CD8-positive, alpha-beta memory T cell (primary cell): ENCODE data around the gene CHMP1A. TPM values are rescaled to one million over a fixed set of nuclear protein-coding genes. Genes with fewer than 3 reads are reported as not detected.

Experiments used
- CTCF ChIA-PET: fragments of 350-600 bp; sonication (Branson Sonifier 250); formaldehyde crosslinking; loops from one replicate; lab custom pipeline; 2021; ENCODE audit warnings: antibody characterized with exemption; lab: Charles Lee
- POLR2A ChIA-PET: fragments of 350-600 bp; sonication (Branson Sonifier 250); formaldehyde crosslinking; loops from one replicate; lab custom pipeline; 2021; ENCODE audit warnings: antibody characterized with exemption; lab: Charles Lee
- DNase-seq, 5 donors: peaks; one replicate each; pipeline versions ENCODE4 v3.0.0 to v3.0.0-alpha.2; 2020 to 2022; ENCODE audit warnings: mixed read lengths in 1 of 5
- H3K27ac ChIP-seq: one replicate; pipeline ENCODE4 v1.7.0; 2013; ENCODE audit warnings: low read depth, mild to moderate bottlenecking, low read length, moderate library complexity
- H3K27me3 ChIP-seq: 2 replicates; pipeline ENCODE4 v1.7.0; 2013; ENCODE audit warnings: low read length, mild to moderate bottlenecking; ENCODE audit not compliant: insufficient read depth, poor library complexity, severe bottlenecking
- H3K36me3 ChIP-seq: 2 replicates; pipeline ENCODE4 v1.7.0; 2013; ENCODE audit warnings: mild to moderate bottlenecking, low read length, moderate library complexity; ENCODE audit not compliant: insufficient read depth
- H3K4me1 ChIP-seq: 2 replicates; pipeline ENCODE4 v1.7.0; 2013; ENCODE audit warnings: mild to moderate bottlenecking, low read length, moderate library complexity; ENCODE audit not compliant: insufficient read depth
- H3K4me3 ChIP-seq: 2 replicates; pipeline ENCODE4 v1.7.0; 2013; ENCODE audit warnings: mild to moderate bottlenecking, low read length
- H3K9me3 ChIP-seq: 2 replicates; pipeline ENCODE4 v1.7.0; 2013; ENCODE audit warnings: mild to moderate bottlenecking, low read length
- H3K27ac Mint-ChIP-seq, 8 donors: one replicate each; pipeline ENCODE4 v1.8.0; 2020 to 2021; ENCODE audit warnings: mixed read lengths in 8 of 8, mild to moderate bottlenecking in 6 of 8, inconsistent platforms in 3 of 8, moderate library complexity in 3 of 8
- H3K27me3 Mint-ChIP-seq, 2 donors: one replicate each; pipeline ENCODE4 v1.8.0; 2020 to 2021; ENCODE audit warnings: mixed read lengths in 2 of 2, mild to moderate bottlenecking in 1 of 2, moderate library complexity in 1 of 2
- H3K36me3 Mint-ChIP-seq, 3 donors: one replicate each; pipeline ENCODE4 v1.8.0; 2020 to 2021; ENCODE audit warnings: mixed read lengths in 3 of 3, inconsistent platforms in 1 of 3, mild to moderate bottlenecking in 1 of 3
- H3K4me1 Mint-ChIP-seq, 3 donors: one replicate each; pipeline ENCODE4 v1.8.0; 2020 to 2021; ENCODE audit warnings: mixed read lengths in 3 of 3, inconsistent platforms in 1 of 3, mild to moderate bottlenecking in 1 of 3
- H3K4me3 Mint-ChIP-seq, 7 donors: one replicate each; pipeline ENCODE4 v1.8.0; 2020 to 2021; ENCODE audit warnings: mixed read lengths in 7 of 7, mild to moderate bottlenecking in 6 of 7, moderate library complexity in 4 of 7, inconsistent platforms in 2 of 7
- H3K9me3 Mint-ChIP-seq, 5 donors: one replicate each; pipeline ENCODE4 v1.8.0; 2020 to 2022; ENCODE audit warnings: mixed read lengths in 5 of 5, mild to moderate bottlenecking in 3 of 5, moderate library complexity in 2 of 5, inconsistent platforms in 1 of 5
- polyA plus RNA-seq: library from polyadenylated mRNA; unstranded; fragments of 300-500 nt; fragmentation: Illumina TruSeq; gene quantifications from one replicate; pipeline ENCODE4 v1.2.3, GENCODE V29; 2021
- total RNA-seq, 2 experiments: library from RNA; stranded (reverse); gene quantifications; one replicate each; pipeline ENCODE4 v1.2.3, GENCODE V29; 2021

CHMP1A gene
- total and polyA plus RNA-seq, 3 experiments from 2014 or later = 72.1 to 94.0 (median 81.4) TPM

DNA sequence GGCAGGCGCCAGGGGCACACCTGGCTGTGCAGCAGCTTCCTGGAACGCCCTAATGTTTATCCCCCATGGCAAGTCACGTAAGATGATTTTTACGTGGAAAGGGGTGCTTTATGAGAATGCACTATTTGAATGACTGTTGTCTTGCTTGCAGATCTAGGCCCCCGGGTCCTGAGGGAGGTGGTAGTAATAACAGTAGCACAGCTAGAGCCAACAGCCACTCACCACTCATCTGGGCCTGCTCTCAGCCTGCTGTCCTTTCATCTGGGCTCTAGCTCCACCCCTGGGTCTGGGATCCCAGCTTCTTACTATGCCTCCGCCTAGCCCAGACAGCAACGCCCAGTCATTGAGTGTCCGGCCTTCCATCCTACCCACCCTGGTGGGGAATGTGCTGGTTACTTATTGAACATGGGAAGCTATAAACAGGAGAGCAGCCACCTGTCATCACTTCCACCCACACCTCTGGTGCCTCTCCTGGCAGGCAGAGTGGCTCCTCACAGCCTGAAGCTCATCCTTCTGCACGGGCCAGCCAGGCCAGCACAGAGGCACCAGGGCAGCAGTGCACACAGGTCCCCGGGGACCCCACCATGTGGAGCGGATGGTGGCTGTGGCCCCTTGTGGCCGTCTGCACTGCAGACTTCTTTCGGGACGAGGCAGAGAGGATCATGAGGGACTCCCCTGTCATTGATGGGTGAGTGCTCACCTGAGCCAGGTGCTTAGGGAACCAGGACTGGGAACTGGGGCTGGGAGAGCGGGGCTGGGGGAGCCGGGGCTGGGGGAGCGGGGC lies 27.5 kb downstream of the CHMP1A start:
- H3K4me1 ChIP-seq = no peaks in the 10 kb centered on the region

DNA sequence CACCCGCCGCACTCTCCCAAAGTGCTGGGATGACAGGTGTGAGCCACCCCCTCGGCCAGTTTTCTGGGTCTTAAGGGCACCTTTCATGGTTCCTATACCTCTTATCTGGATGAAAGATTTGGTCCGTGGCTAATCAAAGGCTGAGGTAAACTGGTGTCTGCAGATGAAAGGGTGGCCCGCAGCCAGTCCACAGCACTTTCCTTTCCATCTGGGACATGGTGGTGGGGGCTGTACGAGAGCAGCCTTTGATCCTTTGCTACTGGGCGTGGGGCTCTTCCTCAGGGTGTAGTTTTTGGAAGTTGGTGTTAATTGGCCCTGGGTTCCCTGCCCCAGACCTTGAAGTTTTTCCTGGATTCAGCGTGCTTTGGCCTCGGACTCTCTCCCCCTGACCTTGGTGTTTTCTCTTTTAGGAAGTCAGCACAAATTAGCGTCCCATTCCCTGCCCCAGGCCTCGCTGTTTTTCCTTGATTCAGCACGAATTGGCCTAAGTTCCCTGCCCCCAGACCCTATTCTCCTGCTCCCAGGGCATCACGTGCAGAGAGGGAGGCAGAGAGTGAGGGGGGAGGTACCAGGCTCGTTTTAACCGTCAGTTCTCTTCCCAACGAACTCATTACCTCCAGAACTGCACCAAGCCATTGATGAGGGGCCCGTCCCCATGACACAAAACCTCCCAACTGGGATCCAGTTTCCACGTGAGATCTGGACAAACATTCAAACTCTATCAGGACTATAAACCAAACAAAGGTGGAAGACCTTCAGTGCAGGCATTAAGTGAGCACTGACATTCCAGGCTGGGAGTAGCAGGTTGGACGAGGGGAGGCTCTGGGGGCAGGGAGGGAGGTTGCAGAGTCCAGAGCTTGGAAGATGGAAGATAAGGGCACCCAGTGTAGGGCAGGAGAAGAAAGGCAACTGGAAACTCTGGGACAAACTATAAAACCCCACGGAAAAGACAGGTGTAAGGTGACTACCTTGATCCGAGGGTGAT lies 32.4 kb downstream of the CHMP1A start:
- no peaks in the 10 kb centered on the region for H3K9me3 Mint-ChIP-seq
- H3K36me3 ChIP-seq = no peaks in the 10 kb centered on the region
- no peaks in the 10 kb centered on the region for H3K4me1 Mint-ChIP-seq
- H3K36me3 Mint-ChIP-seq = no peaks in the 10 kb centered on the region
- H3K27ac Mint-ChIP-seq = peak overlapping the region in 1 of 8 donors; percentile 2
- H3K4me3 Mint-ChIP-seq = no peak overlapping the region
- H3K4me3 ChIP-seq = no peak overlapping the region
- no peak overlapping the region for H3K27ac ChIP-seq
- H3K9me3 ChIP-seq = no peaks in the 10 kb centered on the region
- ChIA-PET POLR2A (no interaction called here), CTCF (no interaction called here)
- H3K4me1 ChIP-seq = no peaks in the 10 kb centered on the region
- H3K27me3 Mint-ChIP-seq = peaks cover 0 to 27% of the 10 kb centered on the region in 2 donors
- DNase-seq = no peak
- H3K27me3 ChIP-seq = no peaks in the 10 kb centered on the region

More for the DNA sequence above, 27.5 kb downstream of the CHMP1A start:
- Histone ChIP-seq H3K9me3 (no peaks in the 10 kb centered on the region), H3K4me3 (no peak overlapping the region), H3K27me3 (no peaks in the 10 kb centered on the region), H3K27ac (no peak overlapping the region), H3K36me3 (no peaks in the 10 kb centered on the region)
- POLR2A ChIA-PET = no interaction called here
- Mint-ChIP-seq H3K27me3 (peaks cover 0 to 6% of the 10 kb centered on the region in 2 donors), H3K9me3 (no peaks in the 10 kb centered on the region), H3K4me3 (no peak overlapping the region), H3K4me1 (no peaks in the 10 kb centered on the region), H3K36me3 (no peaks in the 10 kb centered on the region), H3K27ac (no peak overlapping the region)
- CTCF ChIA-PET = interaction anchor here (0.8 kb wide), 1 partner anchor 11 kb away, joined by 3 read pairs; no protein-coding TSS in a partner anchor
- DNase-seq = no peak

DNA sequence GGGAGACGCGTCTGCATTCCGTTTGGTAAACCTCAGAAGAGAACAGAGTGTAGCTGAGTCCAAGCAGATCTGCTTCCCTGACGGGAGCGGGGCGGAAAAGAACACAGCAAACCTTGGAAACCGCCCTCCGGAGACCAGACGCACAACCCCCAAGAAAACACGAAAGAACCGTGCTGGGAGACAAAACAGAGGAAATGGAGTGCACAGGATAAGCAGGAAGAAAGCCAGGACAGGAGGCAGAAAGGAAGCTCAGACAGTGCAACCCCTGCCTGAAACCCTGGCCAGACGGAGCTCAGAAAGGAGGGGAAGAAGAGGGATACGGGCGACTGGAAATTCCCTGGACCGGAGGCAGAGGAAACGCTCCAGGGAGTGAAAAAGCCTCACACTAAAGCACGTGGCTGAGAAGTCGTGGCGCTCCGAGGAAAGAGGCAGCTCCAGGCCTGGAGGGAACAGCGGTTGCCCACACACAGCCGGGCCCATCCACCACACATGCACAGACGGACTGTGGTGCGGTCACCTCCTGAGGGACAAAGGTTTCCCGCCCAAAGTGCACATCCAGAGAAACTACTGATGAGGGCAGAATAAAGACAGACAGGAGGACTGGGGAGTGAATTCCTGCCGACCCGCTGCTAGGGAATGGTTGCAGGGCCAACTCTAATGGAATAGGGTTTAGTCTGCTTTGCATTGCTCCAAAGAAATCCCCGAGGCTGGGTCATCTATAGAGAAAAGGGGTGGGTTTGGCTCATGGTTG lies 33.8 kb downstream of the CHMP1A start:
- CTCF ChIA-PET = no interaction called here
- no peak overlapping the region for H3K4me3 ChIP-seq

DNA sequence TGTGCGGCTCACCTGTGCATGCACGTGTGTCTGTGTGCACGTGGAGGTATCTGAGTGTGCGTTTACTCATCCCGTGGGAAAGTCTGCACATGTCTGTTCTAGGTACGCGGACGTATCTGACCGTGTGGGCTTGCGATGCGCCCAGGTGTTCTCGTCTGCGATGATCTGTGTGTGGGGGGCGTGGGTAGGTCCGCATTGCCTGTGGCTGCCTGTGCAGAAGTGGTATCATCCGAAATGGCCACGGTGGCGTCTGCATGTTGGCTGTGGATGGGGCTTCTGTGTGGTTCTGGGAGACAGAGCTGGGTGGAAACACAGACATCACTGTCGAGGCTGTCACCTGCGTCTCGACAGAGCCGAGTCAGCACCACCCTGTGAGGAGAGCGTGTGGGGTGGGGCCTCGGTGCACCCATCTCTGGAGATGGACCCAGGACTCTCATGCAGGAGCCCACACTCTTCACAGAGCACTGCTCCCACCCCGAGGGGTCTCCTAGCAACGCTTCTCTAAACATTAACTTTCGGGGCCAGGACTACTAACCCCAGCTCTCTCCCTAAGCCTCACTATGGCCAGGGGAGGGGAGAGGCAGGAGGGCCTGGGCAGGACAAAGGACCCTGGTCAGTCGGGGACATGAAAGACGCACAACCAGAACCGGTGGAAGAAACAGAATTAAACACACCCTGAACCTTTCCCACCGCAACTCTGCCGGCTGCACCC lies 35.7 kb downstream of the CHMP1A start:
- no peak overlapping the region for H3K4me3 Mint-ChIP-seq
- peaks cover under 1 to 27% of the 10 kb centered on the region in 2 donors for H3K27me3 Mint-ChIP-seq
- POLR2A ChIA-PET = no interaction called here
- CTCF ChIA-PET = no interaction called here
- no peaks in the 10 kb centered on the region for H3K36me3 Mint-ChIP-seq
- H3K9me3 Mint-ChIP-seq = peaks cover 0 to 2% (median 0%) of the 10 kb centered on the region in 5 donors
- Histone ChIP-seq H3K4me1 (peaks cover 5% of the 10 kb centered on the region), H3K4me3 (no peak overlapping the region), H3K27ac (no peak overlapping the region), H3K36me3 (no peaks in the 10 kb centered on the region), H3K27me3 (no peaks in the 10 kb centered on the region), H3K9me3 (no peaks in the 10 kb centered on the region)
- peaks cover 4 to 5% (median 5%) of the 10 kb centered on the region in 3 donors for H3K4me1 Mint-ChIP-seq
- no peak overlapping the region for H3K27ac Mint-ChIP-seq
- no peak for DNase-seq

More for the DNA sequence above, 33.8 kb downstream of the CHMP1A start:
- H3K9me3 Mint-ChIP-seq = no peaks in the 10 kb centered on the region
- no peak overlapping the region for H3K4me3 Mint-ChIP-seq
- no peaks in the 10 kb centered on the region for H3K27me3 ChIP-seq
- DNase-seq = no peak
- H3K36me3 ChIP-seq = no peaks in the 10 kb centered on the region
- peaks cover 0 to 27% of the 10 kb centered on the region in 2 donors for H3K27me3 Mint-ChIP-seq
- H3K4me1 ChIP-seq = no peaks in the 10 kb centered on the region
- H3K9me3 ChIP-seq = no peaks in the 10 kb centered on the region
- peak overlapping the region in 1 of 8 donors; percentile 74 for H3K27ac Mint-ChIP-seq
- no peak overlapping the region for H3K27ac ChIP-seq
- POLR2A ChIA-PET = interaction anchor here (0.6 kb wide), 1 partner anchor 32 kb away, joined by 4 read pairs; no protein-coding TSS in a partner anchor
- H3K36me3 Mint-ChIP-seq = no peaks in the 10 kb centered on the region
- no peaks in the 10 kb centered on the region for H3K4me1 Mint-ChIP-seq

DNA sequence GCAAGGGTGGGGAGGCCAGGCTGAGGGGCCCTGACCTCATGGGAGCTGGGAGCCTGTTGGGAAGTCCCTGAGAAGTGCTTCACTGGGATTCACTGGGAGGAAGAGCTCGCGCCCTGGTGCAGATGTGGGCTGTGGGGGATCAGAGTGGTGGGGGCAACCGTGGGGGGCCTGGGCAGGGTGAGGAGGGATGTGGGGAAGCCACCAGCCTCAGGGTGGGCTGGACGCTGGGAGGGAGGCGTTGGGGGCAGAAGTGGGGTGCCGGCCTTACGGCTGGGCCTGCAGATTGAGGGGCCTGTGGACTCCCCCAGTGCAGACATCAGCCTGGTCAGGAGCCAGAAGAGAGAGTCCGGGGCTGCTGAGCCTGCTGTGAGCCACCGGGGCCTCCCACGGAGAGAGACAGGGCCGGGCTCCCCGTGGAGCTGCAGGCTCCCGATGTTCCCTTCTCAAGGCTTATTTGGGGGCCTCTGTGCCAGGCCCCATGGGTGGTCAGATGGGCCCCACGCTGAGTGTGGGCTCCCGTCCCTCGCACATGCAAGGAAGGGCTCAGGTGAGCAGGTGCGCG lies 36.3 kb downstream of the CHMP1A start:
- peaks cover 7% of the 10 kb centered on the region for H3K4me1 ChIP-seq
- no peak overlapping the region for H3K4me3 Mint-ChIP-seq
- no peak for DNase-seq
- no peak overlapping the region for H3K27ac ChIP-seq
- peaks cover 10 to 11% (median 10%) of the 10 kb centered on the region in 3 donors for H3K4me1 Mint-ChIP-seq
- no peak overlapping the region for H3K4me3 ChIP-seq
- no peaks in the 10 kb centered on the region for H3K9me3 ChIP-seq
- H3K36me3 ChIP-seq = no peaks in the 10 kb centered on the region
- CTCF ChIA-PET = no interaction called here
- H3K36me3 Mint-ChIP-seq = no peaks in the 10 kb centered on the region
- POLR2A ChIA-PET = no interaction called here
- peaks cover 0 to 5% (median 0%) of the 10 kb centered on the region in 5 donors for H3K9me3 Mint-ChIP-seq
- H3K27me3 ChIP-seq = no peaks in the 10 kb centered on the region
- peak overlapping the region in 1 of 8 donors; percentile 70 for H3K27ac Mint-ChIP-seq
- peaks cover 3 to 27% of the 10 kb centered on the region in 2 donors for H3K27me3 Mint-ChIP-seq

DNA sequence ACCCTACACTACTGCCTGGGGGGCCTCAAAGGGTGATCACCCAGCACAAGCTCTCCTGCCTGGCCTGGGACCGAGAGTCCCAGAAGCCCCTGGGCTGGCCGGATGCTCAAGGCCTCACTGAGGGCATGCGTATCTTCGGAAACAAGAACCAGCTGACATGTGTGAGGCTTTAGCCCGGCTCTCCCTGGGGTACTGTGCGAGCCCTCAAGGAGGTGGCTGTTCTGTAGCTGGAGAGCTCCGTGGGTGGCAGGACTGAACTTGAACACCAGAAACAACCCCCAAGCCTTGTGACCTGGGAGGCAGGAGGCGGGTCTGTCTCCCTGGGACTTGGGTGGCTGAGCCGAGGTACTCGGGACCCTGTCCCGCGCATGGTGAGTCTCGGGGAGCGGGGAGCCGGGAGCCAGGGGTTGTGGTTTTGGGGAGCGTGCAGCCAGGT lies 37.1 kb downstream of the CHMP1A start:
- peaks cover 3 to 25% of the 10 kb centered on the region in 2 donors for H3K27me3 Mint-ChIP-seq
- Histone ChIP-seq H3K4me1 (peaks cover 7% of the 10 kb centered on the region), H3K36me3 (no peaks in the 10 kb centered on the region), H3K9me3 (no peaks in the 10 kb centered on the region), H3K4me3 (no peak overlapping the region), H3K27me3 (no peaks in the 10 kb centered on the region), H3K27ac (no peak overlapping the region)
- ChIA-PET POLR2A (no interaction called here), CTCF (interaction anchor here (0.7 kb wide), 1 partner anchor 771 kb away, joined by 3 read pairs; no protein-coding TSS in a partner anchor)
- no peaks in the 10 kb centered on the region for H3K36me3 Mint-ChIP-seq
- DNase-seq = no peak
- peaks cover 10 to 13% (median 11%) of the 10 kb centered on the region in 3 donors for H3K4me1 Mint-ChIP-seq
- no peak overlapping the region for H3K27ac Mint-ChIP-seq
- no peak overlapping the region for H3K4me3 Mint-ChIP-seq
- H3K9me3 Mint-ChIP-seq = peaks cover 0 to 5% (median 0%) of the 10 kb centered on the region in 5 donors

DNA sequence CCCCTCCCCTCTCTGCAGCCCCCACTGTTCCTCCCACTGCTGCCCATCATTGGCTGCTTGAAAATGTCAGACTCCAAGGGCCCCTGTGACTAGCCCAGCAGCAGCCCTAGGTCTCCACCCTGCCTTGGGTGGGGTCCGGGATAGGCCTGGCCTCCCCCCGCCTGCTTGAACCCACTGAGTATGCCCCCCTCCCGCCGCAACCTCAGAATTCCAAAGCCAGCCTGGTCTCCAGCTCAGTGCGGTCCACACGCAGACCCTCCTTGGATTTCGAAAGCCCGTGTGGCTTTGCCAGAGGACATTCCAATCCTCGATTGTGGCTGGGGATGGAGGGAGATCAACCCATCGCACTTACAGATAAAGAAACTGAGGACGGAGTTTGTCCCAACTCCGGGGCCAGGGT lies 37.7 kb downstream of the CHMP1A start:
- CTCF ChIA-PET = interaction anchor here (0.7 kb wide), 1 partner anchor 771 kb away, joined by 3 read pairs; no protein-coding TSS in a partner anchor
- Histone ChIP-seq H3K4me1 (peaks cover 7% of the 10 kb centered on the region), H3K27me3 (no peaks in the 10 kb centered on the region), H3K27ac (no peak overlapping the region), H3K9me3 (no peaks in the 10 kb centered on the region), H3K4me3 (no peak overlapping the region), H3K36me3 (no peaks in the 10 kb centered on the region)
- H3K27ac Mint-ChIP-seq = no peak overlapping the region
- no peak for DNase-seq
- POLR2A ChIA-PET = no interaction called here
- H3K4me3 Mint-ChIP-seq = no peak overlapping the region
- H3K4me1 Mint-ChIP-seq = peaks cover 10 to 13% (median 12%) of the 10 kb centered on the region in 3 donors
- H3K36me3 Mint-ChIP-seq = no peaks in the 10 kb centered on the region
- peaks cover 3 to 19% of the 10 kb centered on the region in 2 donors for H3K27me3 Mint-ChIP-seq
- H3K9me3 Mint-ChIP-seq = peaks cover 0 to 5% (median 0%) of the 10 kb centered on the region in 5 donors
